ENCODE data around the gene RBM5.

Gene RBM5

DNA sequence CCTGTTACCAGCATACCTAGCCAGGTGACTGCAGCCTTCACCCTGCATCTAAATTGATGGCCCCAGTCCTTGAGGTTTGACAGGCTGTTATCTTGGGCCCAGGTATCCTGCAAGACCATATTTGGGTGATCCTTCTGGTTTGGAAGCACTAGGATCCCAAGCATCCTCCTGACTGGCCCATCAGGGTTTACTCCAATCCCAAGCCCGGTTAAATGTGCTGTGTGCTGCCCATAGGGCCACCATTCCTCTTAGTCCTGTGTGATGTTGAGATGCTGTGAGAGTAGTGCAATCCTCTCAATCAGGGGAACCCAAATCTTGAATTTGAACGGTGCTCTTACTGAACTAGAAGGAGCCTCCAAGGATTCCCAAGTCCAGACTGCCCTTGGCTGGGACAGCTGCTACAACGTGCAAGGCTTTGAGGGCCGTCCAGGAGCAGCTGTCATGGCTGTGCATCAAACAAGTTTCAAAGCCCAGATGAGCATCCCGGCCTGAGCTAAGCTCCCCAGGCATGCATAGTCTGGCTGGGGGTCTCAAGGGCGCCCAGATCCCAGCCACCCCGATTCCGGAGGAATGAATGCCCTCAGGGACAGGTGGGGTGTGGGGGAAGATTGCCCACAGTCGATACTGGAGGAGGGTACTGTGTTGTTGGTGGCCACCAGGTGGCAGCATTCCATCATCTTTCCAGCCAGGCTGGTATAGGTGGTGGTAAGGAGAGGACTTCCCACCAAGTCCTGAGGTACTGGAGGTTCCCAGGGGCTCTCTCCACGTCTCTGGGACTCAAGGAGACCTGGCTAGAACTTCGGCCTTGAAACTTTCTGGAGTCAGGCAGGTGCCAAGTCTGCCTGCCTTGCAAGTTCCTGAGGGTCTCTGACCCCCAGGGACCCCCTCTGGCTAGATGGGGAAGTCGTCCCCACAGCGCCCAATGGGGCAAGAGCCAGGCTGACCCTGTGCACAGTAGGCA, 32.6 kb downstream of the RBM5 start:
- peak; percentile 24 for DNase-seq (ENCODE audit: low read depth)

DNA sequence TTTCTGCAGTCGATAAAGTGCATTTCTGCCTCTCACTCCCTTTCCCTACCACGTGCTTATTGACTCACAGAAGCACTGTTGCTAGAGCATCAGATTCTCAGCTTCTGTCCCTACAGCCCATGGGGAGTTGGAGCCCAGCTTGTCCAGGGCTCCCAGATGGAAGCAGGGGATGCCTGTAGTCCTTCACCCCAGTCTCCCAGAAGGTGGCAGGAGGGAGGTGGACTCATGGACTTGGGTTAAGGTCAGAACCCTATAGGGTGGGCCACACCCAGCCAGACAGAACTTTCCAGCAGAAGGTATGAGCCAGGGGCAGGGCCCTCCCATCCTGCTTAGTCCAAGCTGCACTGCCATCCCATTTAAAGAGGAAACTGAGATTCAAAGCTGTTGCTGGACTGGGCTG, 33.4 kb downstream of the RBM5 start:
- DNase-seq (ENCODE audit: low read depth): no peak

DNA sequence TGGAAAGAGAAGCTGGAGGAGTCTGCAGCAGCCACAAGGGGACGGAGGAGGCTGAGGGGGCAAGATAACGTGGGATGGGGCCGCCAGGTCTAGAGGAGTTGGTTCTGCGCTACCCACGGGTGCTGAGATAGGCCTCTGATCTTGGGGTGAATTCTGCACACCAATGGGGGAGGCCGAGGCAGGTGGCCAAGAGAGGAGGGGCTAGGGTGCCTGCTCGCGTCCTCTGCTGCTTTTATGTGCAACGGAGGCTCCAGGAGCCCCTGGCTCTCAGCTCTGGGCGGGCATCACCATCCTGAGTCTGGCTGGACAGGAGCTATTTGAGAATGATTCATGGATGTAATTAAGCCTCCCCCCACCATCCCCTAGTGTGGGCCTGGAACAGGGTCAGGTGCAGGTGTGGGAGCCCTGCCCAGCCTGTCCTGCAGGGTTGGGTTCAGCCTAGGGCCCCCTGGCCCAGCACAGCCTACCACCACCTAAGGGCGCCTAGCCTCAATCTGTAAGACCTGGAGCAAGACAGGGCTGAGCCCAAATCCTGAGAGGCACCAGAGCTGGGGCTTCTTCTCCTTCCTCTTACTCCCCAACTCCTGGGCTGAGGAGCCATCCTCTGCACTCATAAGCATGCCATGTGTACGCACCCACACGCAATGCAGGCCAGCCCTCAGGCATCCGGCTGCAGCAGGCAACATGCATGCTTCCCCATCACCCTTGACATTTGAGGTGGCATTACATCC, 34.1 kb downstream of the RBM5 start:
- DNase-seq (ENCODE audit: low read depth): no peak

DNA sequence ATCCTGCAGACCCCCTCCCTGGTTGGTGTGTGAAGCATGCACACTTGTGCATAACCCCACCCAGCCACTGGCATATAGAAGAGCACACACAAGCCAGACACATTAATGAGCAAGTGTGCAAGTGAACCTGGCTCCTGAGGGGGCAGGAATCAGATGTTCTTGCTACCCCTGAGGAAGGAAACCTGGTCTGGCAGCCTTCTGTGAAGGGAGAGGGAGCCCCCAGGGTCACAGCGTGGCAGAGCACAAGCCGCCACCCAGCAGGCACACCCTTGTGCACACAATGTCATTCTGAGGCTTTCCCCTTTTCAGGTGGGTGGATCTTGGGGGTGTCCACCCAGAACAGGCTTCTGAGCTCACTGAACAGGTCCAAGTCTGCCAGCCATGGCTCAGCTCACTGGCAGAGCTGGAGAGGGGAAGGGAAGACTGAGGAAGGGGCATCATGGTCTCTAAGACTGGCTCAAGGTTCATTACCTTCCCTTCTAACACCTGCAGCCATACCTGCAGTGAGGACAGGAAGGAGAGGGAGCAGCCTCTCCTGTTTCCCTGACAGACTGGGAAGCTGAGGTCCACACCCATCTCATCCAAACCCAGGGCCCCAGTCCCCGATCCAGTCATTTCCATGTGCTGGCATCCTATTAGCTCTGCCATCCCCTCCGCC, 34.8 kb downstream of the RBM5 start:
- DNase-seq (ENCODE audit: low read depth): no peak

DNA sequence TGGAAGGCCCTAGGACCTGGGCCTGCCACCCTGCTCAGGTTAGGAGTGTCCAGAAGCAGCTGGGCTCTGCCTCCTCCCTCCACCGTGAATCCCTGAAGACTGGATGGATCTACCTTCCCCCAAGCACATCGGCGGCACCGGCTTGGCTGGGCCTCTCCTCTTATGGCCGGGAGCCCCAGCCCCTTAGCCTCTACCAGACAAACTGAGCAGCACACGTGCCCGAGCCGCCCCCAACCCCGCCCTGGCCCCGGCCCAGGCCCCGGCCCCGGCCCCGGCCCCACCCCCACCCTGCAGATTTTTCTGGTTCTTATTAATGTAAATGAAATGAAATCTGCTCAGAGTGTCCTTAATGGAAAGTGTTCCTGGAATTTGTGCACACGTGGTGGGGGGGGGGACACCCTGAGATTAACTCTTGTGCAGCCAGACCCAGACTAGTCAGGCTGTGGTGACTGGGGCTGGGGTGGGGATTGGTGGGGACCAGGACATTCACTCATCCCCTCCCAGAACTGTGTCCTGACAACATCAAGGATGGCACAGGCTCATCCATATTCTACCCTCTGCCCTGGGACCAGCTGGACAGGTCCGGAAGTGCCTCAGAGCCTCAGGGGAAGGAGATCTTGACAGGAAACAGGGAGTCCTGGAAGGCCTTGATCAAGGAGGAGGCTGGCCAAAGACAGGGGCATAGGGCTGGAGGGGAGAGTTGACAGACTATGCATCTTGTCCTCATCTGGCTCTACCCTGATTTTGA, 35.5 kb downstream of the RBM5 start:
- DNase-seq (ENCODE audit: low read depth): no peak

DNA sequence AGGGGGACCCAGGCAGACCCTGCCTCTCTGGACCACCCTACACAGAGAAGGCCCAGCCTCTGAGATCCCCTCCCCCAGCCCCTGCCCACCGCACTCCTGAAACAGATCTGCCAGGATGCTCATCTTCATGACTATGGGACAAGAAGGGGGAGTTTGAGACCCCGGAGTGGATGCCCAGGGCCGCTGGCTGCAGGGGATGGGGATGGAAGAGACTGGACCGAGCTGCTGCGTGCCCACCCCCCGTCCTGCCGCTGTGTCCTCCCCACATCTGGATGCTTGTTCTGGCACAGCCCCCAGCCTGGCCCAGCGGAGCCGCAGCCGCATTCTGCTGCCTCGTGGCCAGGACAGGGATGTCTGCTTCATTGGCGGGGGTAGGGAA, 36.1 kb downstream of the RBM5 start:
- no peak for DNase-seq (ENCODE audit: low read depth)

DNA sequence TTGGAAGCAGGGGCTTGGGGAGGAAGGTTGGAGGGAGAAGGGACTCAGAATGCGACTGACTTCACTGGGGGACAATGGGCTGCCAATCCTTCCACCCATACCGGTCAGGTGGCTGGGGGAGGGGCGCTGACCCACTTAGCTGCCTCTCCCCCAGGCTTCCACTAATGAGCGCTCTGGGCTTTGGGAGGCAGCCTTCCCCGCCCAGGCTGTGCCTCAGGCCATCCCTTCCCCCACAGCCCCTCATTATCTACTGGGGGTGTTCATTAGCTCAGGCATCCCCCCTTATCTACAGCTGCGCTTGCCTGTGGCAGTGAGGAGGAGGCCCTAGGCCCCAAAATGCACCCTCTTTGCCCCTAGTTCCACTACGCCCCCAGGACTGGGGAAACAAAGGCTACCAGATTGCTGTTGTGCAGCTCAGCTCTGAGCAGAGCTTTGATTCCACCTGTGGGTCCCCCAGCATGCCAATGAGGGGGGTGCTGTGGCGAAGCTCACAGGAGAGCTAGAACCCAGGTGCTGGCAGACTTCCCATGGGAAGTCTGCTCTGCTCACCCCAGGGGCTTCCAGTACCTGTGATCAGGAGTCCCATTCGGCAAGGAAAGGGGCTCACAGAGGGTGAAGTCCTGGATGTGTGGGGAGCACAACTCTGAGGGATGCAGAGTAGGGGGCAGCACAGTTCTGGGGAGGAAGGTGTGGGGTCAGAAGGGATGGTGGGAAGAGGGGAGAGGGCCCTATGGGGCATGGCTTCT, 37.0 kb downstream of the RBM5 start:
- DNase-seq (ENCODE audit: low read depth): no peak

DNA sequence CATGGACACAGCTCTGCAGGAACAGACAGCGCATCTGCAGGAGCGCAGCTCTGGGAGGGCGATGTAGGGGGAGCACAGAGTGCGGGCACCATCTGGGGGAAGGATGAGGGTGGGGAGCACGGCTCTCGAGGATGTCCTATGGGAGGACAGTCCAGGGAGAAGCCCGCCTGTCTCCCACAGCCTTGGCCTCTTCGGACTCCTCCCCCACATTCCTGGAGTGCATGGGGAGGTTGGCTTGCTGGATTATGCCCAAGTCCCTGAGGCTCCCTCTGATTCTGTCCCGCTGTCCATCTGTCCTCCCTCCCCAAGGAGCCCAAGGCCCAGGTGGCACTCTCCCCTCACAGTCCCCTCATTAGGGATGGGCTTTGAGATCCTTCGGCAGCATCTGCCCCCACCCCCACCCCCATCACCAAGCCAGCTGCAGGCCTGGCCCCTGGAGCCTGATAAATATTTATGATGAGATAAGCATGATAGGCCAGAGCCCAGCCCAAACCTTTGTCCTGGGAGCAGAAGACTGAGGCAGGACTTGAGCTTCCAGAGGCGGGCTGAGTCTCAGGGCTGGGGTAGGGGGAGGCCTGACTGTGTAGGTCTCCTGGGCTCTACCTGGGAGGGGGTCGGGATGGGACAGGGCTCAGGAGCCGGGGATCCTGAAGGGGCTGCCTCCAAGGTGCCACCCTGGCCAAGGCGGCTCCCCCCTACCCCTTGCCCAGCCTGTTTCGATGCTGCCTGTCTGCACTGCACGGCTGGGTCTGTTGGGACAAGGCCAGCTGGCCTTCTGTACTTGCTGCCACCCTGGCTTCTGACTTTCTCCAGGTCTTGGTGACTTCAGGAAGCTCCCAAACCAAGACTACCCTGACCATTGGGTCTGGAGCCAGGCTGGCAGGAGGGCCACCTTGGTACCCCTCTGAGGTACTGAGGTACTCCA, 37.8 kb downstream of the RBM5 start:
- DNase-seq (ENCODE audit: low read depth): no peak

DNA sequence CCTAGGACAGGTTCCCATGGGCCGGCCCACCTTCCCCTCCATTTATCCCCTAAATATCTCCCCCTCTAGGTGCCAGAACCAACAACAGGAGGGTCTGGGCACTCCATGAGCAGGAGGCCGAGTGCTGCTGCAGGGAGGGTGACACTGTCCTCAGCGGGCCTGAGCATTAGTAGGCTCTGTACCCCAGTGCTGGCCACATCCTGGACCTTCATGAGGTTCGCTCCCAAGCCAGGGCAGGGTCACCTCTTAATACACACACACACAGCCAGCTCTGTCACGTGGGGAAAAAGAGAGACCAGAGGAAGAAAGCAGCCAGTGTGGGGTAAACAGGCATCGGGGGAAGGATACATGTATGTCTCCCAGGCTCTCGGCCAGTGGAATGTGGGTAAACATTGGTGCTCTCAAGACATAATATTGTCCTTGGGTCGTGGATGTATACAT, 38.6 kb downstream of the RBM5 start:
- no peak for DNase-seq (ENCODE audit: low read depth)

DNA sequence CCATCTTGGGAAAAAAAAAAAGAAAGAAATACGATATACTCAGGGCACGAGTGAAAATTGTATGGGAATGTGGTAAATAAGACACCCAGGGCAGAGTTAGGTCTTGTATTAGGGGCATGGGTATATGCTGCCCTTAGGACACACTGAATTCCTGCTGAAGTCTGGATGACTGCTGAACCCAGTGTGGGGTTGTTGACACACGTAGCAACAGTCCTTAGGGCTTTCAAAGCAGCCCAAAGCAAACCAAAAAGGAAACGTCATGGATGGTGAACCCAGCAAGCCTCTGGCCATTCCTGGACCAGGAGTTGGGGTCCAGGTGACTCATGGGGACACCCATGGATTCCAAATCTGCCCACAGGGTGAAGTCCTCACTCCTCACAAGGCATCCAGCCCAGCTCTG, 39.3 kb downstream of the RBM5 start:
- no peak for DNase-seq (ENCODE audit: low read depth)

DNA sequence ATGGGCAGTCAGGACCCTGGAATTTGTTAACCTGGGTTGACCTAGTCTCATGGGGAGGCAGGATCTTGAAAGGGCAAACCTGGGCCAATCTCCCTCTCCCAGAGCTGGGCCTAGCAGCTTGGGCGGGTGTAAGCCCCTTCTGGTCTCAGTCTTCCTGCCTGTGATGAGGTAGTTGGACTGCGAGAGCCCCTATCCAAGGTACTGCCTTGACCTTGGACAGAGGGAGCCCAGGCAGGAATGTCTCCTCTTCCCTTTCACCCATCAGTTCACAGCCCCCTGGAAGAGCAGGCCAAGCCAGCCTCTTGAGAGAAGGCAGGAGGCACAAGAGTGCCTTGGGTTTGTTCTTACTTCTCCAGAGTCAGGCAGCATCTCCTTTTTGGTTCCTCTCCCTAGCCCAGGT, 41.7 kb downstream of the RBM5 start:
- no peak for DNase-seq (ENCODE audit: low read depth)

DNA sequence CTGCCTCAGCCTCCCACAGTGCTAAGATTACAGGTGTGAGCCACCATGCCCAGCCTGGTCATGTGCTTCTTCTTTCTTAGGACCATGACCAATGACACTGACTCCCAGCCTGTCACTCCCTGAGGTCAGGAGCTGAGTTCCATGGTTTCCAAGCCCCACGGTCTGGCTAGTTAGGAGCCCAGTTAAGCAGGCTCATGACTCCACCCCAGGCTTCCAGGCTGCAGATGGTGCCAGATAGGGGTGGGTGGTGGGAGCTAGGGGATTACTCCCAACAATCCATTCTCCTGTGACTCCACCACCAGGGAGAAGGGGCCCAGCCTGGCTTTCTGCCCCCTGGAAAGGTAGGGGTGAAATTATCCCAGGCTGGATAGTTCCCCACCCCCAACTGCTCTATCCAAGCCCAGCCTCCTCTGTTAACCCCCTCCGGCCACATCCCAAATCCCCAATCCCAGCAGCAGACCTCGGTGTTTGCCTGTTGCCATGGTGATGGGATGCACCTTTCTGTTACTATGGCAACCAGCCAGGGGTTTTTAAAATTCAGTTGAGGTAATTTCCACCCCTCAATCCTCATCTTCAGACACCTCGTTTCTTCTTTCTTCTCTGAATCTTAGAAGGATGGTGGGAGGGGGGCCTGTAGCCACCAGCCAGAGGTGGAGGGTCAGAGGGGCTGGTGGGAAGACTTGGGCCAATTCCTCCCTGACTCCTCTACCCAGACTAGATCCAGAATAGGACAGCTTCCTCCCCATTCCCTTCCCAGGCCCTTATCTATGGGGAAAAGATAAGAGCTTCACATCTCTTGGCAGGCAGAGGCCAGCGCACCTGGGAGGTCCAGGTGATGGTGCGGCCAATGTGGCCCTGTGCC, 43.9 kb downstream of the RBM5 start:
- DNase-seq (ENCODE audit: low read depth): no peak

DNA sequence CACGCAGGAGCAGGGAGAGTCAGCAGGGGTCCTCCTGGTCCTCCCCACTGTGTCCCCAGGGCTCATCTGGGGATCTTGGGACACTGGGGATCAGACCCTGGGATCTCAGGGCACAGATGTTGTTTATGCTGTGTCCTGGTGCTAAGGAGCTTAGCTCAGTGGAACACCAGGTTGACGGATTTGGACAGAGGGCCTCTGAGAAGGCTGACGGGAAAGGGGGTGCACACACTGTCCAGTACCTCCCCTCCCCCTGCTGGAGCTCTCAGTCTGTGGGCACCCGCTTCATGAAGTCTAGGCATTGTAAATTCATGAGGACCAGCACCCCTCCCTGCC, 44.5 kb downstream of the RBM5 start:
- DNase-seq (ENCODE audit: low read depth): no peak

DNA sequence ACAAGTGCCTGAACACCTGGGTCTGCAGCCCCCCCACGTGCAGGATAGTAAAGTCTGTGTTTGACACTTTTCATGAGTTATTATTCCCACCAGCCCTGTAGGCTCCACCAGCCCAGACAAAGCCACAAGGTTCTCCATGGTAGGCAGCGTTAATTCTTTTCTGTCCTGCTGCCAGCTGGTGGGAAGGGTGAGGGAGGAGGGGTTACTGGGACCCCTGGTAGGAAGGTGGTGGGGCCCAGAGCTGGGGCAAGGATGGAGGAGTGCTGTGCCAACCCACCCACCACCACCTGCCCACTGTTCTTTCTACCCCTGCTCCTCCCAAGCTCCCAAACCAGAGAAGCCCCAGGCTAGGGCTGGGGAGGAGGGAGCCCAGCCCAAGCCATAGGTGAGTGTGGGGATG, 45.6 kb downstream of the RBM5 start:
- no peak for DNase-seq (ENCODE audit: low read depth)

DNA sequence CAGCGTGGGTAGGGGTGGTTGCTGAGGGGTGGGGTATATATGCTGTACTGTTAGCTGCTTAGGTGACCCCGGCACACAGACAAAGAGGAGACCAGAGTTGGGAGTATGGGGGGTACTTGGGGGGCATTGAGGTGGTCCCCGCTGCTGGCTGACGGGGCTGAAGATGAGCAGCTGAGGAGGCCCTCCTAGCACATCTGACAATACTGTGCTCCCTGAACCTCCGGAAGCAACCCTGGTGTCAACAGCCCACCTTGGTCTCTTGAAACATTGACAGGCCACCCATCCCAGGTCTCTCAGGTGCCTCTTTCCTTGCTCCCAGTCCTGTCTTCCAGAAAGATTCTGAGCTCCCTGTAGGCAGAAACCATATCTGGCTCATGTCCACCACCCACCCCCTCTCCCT, 47.2 kb downstream of the RBM5 start:
- DNase-seq (ENCODE audit: low read depth): no peak

DNA sequence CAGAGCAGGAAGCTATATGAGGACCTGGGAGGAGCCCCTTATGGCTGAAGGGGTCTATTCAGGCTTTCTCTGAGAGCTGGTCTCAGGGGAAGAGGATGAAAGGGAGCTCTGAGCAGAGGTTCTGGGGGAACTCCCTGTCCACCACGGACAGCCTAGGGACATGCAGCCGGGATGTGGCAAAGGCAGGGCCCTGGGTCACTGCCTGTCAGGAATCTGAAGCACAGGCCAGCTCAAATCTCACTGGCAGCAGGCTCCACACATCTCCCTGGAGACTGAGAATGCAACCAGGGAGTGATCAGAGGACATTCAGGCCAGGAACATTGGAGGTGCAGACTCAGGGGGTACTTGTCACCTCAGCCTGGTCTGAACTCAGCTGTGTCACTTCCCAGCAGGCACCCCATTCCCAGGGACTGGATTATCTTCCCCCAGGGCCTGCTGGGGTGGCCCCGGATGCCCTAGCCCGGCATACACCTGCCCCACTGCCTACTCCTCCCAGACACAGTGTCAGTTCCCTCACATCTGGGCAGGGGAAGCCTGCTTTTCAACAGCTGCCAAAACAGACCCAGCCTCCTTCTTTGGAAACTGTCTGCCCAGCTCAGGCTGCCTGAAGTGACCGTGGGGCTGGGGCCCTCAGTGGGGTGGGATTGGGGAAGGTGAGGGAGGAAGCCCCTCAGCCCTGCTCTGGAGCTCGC, 48.1 kb downstream of the RBM5 start:
- DNase-seq (ENCODE audit: low read depth): no peak

DNA sequence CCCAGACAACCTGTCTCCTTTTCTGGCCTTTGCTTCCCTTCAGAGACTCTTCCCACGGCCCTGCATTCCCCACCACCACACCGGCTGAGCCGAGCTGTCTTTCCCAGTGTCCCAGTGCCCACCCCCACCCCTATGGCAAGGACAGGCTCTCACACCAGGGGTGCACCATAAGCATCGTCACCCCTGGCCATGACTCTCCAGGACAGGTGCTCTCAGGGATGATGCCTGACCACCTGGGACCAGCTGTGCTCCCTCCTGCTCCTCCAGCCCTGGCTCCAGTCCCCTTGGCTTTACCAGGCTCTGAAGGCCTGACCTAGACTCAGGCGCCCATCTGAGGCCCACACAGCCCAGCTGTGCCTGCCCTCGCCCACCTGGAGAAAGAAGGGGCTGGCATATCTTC, 48.8 kb downstream of the RBM5 start:
- no peak for DNase-seq (ENCODE audit: low read depth)

DNA sequence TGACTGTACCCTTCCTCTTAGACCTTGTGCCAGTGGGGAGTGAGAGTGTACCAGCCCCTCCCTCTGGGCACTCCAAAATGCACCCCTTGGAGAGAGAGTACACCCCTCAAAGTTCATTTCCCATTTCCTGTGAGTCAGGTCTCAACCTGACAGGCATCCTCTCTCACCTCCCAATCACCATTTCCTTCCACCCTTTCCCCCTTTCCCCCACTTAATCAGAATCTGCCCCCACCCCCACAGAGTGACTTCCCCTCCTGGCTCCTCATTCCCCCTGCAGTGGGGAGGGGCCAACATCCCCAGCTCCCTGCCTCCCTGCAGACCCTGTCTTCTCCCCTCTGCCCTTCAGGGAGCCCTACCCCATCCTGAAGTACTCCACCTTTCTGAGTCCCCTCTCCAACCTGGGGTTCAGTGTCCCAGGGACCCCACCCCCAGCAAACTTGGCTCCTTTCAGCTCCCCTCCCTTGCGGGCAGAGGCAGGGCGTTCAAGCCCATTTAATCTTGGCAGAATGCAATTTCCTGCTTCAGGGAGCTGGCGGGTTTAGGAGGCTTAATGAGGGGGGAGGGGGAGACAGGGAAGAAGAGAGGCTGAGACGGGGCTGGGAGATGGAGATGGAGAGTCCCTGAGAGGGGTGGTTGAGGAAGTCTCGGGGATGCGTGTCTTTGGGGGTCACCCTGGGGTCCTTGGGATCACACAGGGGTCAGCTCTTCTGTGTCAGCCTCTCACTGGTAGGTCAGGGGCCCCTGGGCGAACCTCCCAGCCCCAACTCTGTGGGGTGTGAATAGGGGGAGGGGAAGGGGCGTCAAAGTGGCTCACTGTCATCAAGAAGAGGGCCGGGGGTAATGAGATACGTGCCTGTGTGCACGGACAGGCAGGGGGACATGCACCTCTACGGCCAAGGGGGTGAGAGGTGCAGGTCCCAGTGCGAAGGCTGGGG, 49.8 kb downstream of the RBM5 start:
- DNase-seq (ENCODE audit: low read depth): no peak
